Activated naive CD4-positive, alpha-beta T cell treated with anti-CD3 and anti-CD28 coated beads, Interleukin-2, amount 50 U/mL, for 16 hours (primary cell): Measurements from ENCODE around the gene SDCBP2.
A peak's percentile ranks its signal among the peaks of the same experiment; 100 is the strongest.

Source experiments
- DNase-seq: peaks from one replicate; pipeline ENCODE4 v3.0.0-alpha.2; 2020

SDCBP2 gene

DNA sequence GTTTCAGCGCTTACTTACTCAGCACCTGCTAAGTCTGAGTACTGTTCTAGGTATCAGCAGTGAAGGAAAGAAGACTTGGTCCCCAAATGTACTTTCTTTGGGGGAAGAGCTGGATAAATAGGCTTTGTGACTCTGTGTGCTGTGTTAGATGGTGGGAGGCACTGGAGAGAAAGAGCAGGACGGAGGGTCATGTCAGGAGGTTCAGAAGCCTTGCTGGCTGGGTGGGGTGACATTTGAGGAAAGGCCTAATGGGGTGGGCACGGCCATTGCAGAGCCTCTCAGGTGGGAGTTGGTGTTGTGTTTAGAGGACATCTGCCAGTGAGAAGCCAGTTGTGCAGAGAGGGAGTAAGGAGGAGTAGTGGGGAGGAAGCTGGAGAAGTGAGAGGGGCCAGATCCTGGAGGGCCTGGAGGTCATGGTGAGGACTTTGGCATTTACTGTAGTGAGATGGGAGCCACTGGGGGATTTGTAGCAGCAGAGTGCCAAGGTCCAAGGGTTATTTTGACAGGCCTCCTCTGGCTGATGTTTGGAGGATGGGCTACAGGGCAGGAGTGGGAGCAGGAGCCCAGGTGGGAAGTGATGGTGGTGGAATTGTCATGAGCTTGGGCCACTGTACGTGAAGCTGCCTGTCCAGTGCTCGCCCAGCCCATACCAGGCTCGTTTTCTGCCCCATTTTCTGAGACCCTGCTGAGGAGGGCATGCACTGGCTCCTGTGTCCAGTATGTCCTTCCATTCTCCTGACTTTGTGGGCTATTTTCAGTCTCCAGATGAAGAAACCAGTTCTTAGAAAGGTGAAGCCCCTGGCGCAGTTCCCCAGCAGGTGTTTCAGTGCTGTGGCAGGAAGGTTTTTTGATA lies 886 bp downstream of the SDCBP2 start:
- no peak for DNase-seq

DNA sequence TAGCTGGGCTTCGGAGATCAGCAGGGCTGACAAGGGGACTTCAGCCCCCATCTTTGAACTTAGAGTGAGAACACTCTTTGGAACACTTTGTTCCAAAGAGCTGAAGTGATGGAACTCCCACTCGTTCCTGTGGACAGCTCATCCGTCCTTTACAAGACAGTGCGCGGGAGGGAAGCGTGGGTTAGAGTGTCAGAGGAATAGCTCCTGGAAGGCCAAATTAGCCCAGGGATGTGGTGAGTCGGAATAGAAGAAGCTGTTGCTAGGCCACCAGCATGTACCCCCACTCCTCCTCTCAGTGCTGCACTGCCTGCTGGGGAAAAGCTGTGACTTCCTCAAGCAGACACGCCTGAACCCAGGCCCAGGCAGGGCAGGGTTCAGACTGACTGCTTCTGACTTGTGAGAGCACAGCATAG lies 1.7 kb downstream of the SDCBP2 start:
- no peak for DNase-seq

DNA sequence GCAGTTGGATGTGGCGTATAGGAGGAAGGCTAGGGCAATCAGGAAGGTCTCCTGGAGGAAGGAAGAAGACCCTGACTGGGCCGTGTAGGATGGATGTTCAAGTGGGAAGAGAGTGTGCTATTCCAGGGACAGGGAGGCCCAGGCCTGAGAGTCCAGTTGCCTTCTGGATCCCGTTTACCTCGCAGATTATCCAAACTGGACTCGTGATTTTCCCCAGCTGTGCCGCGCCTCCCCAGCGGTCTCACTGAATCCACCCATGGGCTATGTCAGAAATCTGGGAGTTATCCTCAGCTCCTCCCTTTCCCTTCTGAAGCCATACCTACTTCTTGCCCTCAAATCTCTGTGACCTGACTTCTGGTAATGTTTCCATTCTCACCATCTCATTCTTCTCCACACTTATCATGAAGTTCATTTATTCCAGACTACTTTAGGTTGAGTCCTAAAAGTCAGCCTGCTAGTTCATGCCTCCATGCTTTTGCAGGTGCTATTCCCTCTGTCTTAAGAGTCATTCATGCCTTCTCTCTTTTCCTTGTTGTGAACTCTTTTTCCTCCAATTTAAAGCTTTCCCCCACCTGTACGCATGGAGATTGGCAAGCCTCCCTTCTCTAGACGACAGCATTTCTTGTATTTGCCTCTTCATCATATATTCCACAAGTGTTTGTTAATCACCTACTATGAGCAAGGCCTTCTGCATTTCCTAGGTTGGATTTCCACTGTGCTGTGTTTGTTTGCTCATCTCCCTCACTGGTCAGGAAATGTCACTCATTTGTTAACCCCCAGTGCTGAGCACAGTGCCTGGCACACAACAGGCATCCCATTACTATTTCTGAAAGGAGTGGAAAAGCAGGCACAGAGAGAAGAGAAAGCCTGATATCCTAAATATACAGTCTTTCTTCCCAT lies 2.7 kb downstream of the SDCBP2 start:
- no peak for DNase-seq

DNA sequence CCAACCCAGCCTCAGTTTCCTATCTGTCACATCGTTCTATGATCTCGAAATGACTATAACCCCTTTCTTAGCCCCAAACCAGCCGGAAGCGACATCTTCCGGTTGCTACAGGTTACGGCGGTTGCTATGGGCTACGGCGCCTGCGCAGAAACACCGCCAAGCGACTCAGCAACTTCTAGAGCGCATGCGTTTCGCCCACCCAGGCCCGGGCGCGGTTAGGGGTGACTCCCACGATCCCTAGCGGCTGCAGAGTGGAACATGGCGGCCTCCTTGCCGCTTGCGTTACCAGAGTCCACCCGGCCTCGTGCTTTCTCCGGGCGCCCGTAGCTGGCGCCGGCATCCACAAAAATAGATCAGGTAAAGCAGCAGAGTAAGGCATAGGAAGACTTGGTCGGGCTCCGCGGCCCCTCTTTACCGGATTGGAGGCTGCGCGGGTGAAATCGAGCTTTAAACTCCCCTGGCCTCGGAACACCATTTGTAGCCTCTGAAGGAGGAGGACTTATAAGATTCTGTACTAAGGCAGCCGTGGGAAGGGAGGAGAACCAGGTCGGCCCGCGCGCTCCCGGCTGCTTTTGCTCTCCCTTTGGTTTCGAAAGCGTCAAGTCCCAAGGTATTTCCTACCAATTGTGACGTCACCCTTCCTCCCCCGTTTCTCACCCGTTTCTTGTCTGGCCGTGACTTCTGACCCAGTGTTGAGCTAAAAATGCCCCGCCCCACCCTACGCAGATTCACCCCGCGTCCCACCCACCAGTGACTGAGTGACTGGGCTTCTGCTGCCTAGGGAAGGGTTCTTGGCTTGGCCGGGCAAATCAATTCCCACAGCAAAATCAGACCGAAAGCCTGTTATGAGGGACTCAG lies 3.5 kb downstream of the SDCBP2 start:
- peak; percentile 98 for DNase-seq

DNA sequence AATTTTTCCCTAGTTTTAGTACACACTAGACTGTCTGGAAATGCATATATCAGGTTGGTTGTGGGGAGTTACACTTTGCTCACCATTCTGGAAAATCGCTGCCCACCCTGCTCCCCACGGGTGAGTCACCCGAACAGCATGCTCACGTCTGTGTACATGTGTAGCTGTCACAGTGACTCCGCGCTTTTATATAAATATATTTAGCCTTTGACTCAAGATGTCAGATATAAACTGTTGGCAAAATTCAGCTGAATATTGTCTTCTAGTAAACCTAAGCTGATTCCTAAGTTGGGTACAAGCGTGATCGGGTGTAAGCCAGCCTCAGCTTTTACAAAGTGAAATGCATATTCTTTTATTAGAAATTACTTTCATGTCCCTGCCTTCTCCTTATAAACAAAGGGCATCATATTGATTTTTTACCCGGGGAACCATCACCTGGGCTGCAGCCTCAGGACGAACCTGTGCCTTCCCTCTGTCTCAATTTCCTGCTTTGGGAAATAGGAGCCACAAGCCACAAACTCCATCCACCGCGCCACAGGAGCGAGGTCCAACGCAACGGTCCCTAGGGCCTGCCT lies 4.3 kb downstream of the SDCBP2 start:
- DNase-seq: peak; percentile 38

DNA sequence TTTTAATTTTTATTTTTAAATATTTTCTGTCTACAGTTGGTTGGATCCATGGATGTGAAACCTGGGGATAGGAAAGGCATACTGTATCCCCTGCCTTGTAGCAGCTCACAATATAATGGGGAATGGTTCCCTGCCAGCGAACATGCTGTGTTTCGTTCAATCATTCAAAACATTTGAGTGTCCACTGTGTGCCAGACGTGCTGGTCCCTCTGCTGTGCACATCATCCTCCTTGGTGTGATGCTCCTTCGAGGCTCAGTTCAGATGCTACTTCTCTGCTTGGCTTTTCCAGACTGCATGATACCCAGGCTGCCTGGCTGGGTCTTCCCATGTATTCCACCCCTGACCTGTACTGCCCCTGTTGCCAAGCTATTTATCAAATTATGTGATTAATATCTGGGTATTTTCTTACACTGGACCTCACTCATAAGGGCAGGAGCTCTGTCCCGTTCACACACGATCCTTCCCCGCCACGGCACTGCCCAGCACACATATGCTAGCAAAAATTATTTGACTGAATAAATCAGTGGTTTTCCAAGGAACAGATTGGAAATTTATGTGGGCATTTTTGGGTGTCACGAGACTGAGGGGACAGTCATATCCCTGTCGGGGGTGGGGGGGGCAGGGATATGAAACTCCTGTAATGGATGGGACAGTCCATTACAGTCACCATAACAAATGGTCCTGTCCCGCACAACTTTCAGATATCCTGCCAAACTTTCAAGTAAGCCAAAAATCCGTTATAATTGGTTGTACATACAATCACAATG lies 4.9 kb downstream of the SDCBP2 start:
- DNase-seq: no peak

DNA sequence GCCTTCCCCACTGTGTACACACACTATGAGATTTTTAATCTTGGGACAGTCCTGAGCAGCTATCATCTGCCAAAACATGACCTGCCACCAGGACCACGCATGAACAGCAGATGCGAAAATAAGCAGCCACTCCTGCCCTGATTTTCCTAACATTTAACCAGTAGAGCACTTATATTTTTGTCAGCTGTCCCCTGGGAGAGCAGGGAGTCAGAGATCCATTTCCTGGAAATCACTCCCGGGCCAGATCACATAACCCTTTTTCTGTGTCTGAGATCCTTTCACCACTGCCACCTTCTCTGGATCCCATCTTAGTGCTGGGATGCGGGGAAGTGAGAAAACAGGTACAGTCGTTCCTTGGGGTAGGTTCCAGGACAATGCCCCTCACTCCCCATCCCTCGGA lies 5.7 kb downstream of the SDCBP2 start:
- DNase-seq: no peak

DNA sequence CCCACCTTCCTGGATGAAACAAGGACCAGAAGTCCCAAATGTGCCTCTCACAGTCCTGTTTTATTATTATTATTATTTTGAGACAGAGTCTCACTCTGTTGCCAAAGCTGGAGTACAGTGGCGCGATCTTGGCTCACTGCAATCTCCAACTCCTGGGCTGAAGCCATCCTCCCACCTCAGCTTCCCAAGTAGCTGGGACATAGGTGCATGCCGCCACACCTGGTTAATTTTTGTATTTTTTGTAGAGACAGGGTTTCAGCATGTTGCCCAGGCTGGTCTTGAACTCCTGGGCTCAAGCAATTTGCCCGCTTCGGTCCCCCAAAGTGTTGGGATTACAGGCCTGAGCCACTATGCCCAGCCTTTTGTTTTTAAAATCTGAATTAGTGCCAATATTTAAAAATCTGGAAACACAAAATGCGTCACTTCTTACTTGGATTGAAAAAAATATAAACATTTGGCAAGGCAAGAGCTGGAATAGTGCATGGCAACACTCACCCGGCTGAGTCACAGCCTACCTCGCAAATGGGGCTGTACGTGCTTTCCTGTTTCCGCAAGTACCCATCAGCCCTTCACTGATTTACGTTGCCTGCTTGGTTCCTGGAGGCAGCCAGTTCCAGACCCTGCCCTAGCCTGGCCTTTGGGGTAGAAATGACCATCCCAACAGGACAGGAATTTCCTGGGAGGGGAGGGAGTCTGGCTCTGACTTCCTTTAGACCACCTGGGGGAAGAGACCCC lies 6.3 kb downstream of the SDCBP2 start:
- DNase-seq: no peak

DNA sequence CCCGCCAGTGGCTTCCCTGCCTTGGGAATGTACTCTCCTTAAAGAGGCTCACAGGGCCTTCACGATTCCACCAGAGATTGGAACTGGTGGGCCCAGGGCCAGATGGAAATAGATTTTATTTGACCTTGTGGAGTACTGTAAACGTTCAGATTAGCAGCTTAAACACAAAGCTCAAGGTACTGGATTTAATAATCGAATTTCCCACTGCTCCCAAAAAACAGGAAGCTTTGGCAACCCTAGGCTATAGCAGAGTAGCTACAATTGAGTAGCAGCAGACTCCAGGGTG lies 7.3 kb downstream of the SDCBP2 start:
- DNase-seq: no peak

DNA sequence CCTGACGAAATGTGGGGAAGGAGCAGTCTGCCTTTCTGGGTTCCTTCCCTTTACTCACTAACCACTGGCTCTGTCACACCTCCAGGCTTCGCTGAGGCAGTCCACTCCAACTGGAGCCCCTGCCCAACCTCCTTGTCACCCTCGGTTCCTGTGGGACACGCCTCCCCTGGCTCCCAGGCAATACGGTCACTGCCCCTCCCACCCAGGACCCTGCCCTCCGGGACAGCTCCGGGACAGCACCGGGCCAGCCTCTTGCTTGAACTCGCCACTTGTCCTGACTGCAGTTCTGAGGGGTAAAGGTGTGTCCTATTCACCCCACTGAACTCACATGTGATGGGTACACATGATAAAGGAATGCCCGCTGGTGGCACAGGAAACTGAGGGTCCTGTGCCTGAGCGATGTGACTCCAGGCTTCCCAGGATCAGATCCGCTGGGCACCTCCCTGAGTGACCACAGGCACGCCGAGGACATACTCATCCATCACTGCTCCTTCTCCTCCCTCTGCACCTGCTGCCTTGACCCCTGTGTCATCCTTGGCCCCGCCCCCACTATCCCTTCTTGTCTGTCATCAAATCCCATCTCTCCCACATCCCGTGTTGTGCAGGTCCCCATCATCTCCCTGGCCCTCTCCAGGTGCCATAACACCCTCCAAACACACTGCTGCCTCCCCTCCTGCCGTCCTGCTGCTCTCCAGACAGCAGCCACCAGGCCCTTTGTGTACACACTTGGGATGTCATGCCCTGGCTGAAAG lies 7.9 kb downstream of the SDCBP2 start:
- DNase-seq: no peak

DNA sequence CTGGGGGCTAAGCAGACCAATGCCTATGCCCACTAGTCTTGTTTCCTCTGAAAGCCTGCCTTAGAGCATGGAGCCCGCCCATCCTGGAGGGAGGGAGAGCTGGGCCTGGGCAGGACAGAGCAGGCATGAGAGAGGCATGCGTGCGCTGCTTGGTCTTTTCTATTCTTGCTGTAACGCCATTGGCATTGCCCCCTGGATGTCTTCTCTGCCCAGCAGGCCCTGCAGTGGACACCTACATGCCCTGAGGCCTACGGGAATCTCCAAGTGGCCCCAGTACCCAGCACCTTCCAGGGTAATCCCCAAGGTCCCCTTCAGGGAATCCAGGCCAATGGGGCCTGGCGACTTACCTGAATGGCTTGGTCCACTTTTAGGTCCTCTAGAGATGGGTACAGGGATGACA lies 8.9 kb downstream of the SDCBP2 start:
- DNase-seq: no peak

DNA sequence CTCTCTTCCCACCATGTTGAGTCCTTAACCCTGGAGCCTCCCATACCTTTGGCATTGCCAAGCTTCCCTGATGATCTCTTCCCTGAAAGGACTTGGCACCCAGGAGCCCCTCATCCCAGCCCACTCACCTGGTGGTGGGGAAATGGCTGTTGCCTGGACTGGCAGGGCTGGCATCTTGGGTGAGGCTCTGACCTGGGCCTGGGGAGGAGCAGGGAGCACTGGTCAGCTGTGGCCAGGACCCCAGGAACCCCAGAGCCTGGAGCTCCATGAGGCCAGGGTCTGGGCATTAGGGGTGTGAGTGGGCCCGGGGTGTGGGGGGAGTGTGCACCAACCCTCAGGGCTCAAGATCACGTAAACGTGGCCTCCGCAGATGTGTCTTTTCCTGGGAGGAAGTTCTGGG lies 9.5 kb downstream of the SDCBP2 start:
- DNase-seq: no peak

DNA sequence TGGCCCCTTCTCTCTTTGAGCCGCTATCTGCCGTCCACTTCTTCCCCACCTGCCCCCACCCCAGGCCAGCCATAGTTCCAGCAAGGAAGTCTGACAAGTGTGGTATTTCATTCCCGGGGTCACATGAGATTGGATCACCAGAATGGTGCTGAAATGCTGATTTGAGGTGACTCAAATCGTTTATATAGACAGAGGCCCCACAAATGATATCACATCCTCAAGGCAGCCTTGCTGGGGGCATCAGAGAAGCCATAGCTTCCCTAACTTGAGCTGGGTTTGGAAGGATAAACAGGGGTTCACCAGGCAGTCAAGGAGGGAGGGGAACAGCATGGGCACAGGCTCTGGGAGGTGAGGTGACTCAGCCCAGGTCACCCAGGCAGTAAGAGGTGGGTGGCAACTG lies 9.9 kb downstream of the SDCBP2 start:
- no peak for DNase-seq

DNA sequence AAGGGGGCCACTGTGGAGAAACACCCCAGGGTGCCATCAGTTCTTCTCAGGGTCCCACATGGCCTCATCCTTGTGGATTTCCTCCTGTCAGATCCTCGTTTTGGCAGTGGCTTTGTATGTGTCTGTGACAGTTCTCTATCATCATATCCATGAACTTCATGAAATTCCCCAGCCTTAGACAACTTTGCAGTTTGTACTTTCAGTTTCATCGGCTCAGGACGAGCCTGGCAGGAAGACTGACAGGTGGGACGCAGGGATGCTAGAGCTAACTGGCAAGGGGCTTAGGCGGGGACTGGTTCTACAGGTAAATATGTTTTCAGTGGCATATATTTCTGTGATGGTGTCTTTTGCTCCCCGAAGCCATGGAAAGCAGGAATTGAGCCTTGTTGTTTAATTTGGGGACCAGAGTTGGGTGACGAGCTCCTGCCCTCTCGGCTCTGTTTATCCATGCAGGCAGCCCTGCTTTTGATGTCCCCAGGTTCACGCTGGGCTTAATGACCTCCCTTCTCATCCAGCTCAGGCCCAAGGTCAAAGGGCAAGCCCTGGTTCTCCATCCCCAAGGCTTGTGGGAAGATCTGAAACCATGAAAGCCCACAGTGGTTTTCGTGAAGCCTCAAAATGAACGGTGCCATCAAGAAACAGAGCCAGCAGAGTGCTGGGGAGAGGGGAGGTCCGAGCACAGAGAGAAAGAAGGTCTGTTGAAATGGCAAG lies 11.2 kb downstream of the SDCBP2 start:
- DNase-seq: no peak

DNA sequence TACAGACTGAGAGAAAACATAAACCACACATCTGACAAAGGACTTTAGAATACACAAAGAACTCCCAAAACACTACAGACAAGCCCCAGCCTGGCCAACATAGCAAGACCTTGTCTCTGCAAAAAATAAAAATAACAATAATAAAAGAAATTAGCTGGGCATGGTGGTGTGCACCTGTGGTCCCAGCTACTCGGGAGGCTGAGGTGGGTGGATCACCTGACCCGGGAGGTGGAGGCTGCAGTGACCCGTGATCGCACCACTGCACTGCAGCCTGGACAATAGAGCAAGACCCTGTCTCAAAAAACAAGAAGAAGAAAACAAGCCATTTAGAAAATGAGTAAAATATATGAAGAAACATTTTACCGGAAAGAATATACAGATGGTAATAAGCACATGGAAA lies 13.1 kb downstream of the SDCBP2 start:
- DNase-seq: no peak

DNA sequence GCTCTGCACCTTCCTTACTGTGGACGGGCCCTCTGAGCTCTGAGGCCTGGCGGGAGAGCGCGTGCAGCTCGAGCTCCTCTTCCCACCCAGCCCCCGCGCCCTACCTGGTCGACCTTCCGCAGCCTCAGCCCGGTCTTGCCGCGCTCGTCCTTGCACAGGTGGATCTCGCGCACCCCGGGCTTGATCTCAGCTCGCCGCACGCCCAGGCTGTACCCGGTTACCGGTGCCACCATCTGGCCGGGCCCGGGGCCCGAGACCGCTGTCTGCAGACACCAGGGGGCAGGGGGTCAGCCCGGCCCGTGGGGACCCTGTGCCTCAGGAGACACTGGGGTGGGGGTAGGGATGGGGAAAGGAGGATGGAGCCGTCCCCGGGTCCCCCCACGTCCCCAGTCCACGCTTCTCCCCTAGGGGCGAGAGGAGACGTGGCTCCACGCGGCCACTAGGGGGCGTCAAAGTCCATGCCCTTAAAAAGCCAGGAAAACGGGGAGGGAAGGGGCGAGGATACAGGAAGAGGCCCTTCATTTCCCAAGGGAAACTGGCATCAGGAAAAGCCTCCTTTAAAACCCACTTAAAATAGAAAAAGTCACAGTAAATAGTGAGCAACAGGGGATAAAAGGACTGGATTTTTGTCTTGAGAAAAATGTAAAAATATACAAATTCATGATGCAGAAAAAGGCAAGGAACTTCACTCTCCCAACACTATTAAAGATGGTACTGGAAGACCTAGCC lies 15.5 kb downstream of the SDCBP2 start:
- DNase-seq: peak; percentile 65

DNA sequence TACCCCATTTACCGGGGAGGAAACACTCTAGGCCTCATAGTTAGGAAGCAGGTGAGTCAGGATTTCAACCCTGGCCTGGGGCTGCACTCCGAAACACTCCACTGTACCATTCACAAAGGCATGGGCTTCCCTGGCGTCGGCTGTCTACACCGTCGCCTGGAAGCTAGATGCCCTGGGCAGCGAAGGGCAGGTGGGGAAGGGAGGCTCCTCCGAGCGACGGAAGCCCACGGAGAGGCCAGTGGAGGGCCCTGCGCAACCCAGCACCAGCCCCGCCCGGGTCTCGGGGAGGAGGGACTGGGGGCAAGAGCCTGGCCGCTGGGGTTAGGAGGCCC lies 16.1 kb downstream of the SDCBP2 start:
- DNase-seq: no peak

DNA sequence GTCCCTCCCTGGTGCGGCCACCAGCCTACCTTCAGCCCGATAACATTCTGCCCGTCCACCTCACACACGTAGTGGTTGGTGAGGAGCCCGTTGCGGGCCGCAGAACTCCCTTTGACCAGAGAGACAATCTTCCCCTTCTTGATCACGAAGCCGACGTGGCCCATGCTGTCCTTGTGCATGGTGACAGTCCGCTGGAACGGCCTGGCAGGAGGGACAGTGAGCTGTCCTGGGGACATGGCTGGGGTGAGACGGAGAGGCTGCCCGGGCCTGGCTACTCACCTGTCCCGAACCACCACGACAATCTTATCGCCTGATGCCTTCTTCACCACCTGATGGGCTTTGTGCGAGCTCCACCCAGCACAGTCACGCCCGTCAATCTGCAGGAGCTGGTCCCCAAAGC lies 16.6 kb downstream of the SDCBP2 start:
- DNase-seq: no peak

DNA sequence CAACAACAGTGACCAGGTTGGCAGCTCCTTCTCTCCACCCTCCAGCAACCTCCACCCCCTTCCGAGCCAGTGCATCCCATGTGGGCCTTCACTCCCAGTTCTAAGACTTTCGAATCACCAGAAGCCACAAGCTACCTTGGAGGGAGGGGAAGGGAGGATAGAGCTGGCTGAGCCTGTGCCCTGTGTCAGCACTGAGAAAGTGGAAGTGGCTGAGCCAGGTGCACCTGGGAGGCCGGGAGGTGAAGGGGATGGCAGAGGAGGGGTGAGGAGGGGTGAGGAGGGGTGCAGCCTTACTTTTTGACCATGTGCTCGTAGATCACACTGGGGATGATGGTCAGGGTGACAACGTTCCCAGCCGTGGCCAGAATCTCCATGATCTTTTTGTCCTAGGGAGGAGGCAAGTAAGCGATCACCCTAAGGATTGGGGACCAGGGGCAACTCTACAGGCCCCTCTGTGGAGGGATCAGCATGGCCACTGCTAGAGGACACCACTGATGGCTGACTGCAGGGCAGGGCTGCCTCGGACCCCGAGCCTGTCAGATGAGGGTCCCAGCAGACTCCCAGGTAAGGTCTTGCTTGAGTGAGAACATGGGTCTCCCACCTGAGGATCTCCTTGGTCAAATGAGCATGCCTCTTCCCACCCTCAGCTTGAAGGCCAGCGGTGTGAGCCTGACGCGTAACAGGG lies 18.3 kb downstream of the SDCBP2 start:
- no peak for DNase-seq
